GM21390 (cell line): ENCODE results near the gene MAP1LC3B2.

Experiments used
- ATAC-seq: cut with Tn5 transposase; IDR thresholded peaks from one replicate; pipeline ENCODE4 v1.9.1; 2021; ENCODE audit not compliant: unreplicated experiment

The MAP1LC3B2 gene

GRCh38 chr12:116591855-116592637, 32.9 kb downstream of the MAP1LC3B2 start:
- no peak for ATAC-seq

GRCh38 chr12:116592731-116593130, 33.5 kb downstream of the MAP1LC3B2 start:
- no peak for ATAC-seq

GRCh38 chr12:116594325-116595038, 35.3 kb downstream of the MAP1LC3B2 start:
- ATAC-seq = no peak

DNA sequence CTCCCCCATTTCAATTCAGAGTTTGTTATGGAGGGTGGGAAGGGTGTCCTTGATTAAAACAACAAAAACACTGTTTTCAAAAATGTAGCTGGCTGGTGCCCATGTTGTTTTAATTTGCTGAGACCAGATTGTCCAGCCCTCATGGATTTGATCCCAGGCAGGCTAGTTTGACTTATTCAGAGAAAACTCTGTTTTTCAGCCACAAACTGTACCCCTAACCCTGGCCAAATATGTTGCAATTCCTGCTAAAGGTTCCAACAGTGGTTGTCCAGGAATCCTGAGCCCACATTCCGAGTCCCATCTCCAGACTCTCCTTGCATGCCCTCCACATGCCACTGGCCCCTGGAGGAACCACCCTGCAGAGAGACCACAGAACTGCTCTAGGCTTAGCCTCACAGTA, 36.0 kb downstream of the MAP1LC3B2 start:
- no peak for ATAC-seq

DNA sequence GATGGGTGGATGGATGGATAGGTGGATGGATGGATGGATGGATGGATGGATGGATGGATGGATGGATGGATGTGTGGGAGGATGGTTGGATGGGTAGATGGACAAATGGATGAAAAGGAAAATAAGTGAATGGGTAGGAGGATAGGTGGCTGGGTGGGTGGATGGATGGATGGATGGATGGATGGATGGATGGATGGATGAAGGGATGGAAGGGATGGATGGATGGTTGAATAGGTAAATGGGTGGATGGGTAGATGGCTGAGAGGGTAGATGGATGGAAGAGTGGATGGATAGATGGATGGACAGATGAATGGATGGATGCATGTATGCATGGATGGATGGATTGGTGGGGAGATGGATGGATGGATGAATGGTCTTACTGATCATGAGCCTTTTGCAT, 36.5 kb downstream of the MAP1LC3B2 start:
- ATAC-seq = no peak

DNA sequence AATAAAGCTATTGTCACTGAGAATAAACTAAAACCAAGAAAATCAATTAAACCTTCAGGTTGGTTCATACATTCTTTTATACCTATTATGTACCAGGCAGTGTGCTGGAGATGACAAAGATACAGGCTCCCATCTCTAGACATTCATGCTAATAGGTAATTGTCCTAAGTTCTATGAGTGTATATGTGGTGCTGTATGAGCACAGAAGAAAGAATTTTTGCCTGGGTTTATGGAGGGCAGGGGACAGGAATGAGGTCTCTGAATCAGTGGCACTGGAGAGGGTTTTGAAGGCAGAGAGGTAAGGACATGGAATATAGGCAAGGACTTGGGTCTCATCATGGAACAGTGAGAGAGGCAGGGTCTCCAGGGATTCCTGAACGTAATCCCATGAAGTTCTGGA, 38.7 kb downstream of the MAP1LC3B2 start:
- no peak for ATAC-seq

DNA sequence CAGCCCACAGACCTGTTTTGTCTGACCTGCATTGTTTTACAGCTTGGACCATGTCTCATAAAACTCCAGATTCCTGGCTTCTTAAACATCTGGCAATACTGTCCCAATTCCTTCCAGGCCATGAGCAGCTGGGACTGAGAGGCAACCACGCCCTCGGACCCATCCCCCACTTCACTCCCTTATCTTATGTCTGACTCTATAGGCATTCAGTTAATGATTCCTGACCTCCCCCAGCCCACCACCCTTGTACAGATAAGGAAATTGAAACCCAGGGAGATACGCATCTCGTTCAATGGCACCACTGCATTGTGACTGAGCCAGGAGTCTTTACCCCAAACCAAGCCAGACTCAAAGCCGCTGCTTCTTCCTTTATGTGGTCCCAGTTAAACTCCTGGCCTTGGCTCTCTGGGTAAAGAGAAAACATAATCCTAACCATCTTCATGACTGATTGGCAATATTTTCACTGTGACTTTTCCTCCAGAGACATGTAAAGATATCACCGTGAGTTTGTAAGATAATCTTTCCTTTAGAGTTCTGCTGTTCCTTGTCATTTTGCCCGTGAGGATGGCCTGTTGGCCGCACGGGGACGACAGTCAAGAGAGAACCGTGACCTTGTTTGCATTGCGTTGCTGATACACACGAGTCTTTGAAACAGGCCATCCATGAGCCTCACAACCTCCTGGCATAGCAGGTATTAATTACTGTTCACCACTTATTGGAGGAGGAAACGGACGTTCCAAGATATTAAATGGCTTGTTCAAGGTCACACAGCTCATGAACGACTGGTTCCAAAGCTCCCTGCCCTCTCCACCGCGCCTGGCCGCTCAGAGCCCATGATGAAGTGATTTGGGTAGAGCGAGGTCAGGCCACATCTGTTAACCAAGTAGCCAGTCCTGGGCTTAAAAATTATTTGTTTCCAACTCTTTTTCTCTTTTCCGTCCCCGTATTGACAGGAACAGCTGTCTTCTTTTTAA, 39.4 kb downstream of the MAP1LC3B2 start:
- no peak for ATAC-seq

DNA sequence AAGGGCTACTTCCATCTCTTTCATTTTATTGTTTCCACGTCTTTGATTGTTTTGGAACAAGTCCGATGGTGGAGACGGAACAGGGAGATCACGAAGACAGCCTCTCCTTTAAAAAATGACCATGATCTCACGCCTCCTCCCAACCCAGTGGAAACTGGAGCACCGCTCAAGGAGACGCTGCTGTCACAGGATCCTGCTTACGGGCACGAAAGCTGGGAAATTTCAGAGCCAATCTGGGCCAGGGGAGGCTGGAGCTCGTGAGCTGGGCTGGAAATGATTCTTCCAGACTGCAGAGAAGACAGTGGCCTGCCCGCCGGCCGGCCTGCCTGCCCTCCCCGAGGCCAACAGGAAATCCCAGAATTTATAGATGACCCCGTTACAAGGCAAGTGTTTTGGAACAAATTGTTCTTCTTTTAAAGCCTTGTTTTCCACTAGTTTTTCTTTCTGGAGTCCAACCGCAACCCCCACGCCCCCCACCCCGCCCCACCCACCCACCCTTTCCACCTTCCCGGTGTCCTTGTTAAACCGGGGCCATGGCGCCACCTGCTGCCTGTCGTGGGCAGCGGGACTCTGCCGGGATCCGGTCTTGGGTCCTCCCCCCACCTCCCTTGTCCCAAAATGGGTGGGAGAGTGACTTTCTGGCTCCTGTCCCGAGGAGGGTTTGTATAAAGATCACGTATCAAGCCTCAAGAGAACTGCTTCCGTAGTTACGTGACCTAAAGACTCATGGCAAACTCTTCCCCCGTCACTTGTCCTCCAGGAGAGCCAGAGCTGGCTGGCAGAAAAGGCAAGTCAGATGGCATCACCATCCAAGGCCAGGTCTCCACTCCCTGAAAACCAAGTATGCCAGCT, 40.3 kb downstream of the MAP1LC3B2 start:
- no peak for ATAC-seq

DNA sequence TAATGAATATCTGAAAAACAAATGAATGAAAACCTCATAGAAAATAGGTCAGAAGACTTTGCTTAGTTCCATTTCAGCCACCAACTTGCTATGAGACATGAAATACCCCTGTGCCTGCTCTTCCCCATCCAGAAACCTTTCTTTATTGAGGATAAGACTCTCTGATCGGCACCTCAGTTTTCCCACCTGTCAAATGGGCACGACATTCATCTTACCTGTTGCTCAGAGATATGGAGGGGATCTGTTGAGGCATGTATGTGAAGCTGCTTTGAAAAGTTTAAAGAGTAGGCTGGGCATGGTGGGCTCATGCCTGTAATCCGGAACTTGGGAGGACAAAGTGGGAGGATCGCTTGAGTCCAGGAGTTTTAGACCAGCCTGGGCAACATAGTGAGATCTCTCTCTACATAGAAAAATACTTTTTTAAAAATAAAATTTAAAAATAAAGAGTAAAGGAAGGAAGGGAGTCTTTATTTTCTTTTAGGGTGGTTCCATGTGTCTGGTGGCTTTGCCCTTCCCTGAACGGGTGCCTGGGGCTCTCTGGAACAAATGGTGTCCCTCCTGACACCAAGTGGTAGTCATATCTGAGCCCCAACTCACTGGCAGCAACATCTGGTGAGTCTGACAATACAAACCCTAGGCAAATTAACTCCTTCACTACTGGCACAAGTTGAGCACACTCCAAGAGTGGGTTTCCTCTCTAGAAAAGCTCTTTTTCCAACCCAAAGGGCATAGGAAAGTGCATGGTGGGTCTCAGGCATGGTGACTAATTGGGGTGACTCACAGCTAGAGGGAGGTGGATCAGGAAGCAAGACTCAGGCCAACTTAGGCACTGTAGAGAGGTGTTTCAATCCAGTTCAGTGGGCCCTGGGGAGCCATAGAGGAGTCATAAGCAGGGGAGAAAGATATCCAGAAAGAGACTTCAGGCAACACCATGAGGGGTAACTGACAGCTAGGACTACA, 42.1 kb downstream of the MAP1LC3B2 start:
- ATAC-seq = no peak

DNA sequence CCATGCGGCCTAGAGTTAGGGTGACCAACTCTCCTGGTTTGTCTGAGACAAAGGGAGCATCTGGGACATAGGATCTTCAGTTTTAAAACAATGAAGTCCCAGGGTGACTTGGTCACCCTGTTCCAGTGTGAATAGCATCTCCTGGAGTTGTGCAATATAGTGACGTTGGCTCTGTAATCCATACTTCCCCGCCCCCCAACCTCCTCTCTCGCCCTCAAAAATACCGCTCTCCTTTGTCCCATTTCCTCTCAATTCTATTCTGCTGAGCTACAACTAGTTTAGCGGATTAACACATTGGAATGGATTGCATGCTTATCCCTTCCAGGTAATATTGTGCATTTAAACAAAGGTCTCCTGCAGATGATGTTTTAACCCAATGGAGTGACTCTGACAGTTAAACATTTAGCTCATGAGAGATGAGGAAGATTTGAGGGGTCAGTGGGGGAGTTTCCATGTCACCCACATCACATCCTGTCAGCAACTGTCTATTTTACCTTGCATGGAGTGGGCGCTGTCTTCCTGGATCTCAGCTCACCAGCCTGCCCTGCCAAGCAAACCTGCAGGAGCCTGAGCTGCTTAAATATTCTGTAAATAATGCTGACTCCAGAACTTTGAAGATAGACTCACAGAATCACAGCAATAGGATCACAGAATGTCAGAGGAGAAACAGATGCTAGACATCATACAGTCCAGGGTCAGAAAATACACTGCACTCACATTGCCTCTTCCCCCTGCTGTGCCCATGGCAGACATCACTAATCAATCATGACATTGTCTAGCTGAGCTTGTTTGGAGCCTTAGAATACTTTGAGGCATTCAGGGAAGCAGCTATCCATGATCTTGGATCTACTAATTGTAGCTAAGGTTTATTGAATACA, 43.0 kb downstream of the MAP1LC3B2 start:
- no peak for ATAC-seq

DNA sequence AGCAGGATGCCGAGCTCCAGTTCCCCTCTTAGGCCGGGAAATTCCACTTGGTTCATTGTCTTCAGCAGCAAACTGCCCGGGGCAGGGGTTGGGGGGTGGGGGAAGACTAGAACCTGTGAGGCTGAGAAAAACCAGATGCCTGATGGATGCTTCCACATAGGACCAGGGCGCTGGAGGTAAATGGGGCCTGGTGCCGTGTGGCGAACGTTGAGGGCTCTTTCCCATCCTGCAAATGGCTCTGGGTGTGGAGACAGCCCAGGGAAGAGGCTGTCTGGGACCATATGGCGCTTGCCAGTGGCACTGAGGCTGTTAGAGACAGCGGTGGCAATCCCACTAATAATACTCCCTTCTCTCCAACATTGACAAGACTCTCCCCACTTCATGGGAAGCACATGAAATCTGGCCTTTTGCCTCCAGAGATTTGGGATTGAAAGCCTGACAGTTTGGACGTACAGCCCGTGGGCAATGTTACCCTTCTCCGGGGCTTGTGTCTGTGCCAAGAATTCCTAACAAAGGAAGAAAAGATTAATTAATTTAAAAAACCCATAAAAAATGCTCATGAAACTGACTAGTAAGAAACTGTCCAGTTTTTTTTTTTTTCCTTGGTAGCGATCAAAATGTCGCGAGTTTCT, 44.5 kb downstream of the MAP1LC3B2 start:
- no peak for ATAC-seq

DNA sequence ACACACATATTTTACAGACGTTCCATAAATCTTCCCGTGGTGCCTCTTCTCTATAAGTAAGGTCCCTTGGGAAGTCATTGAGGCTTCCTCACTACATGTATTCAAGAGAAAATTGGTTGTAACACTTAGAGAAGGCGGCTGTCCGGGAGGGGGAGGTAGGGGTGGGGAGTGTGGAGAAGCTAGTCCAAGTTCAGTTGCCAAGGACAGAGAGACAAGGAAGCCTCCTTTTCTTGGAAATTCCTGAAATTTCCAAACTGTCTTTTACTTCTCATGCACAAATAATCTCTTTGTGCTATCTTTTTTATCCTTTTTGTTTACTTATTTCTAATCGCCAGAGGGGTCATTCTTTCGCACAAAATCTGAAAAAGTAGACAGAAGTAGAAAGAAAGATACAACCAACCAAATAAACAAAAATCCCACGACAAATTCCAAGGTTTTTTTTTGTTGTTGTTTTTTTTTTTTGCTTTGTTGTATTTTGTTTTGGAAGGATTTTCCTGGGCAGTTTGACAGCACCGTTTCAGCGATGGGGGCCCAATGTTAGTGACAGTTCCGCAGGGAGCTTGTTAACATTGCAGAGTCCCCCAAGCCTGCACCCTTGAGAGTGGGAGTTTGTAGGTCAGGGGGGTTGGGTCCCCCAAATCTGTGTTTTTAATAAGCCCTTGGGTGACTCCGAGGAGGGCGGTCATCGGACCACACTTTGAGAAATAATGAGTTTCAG, 45.2 kb downstream of the MAP1LC3B2 start:
- no peak for ATAC-seq

DNA sequence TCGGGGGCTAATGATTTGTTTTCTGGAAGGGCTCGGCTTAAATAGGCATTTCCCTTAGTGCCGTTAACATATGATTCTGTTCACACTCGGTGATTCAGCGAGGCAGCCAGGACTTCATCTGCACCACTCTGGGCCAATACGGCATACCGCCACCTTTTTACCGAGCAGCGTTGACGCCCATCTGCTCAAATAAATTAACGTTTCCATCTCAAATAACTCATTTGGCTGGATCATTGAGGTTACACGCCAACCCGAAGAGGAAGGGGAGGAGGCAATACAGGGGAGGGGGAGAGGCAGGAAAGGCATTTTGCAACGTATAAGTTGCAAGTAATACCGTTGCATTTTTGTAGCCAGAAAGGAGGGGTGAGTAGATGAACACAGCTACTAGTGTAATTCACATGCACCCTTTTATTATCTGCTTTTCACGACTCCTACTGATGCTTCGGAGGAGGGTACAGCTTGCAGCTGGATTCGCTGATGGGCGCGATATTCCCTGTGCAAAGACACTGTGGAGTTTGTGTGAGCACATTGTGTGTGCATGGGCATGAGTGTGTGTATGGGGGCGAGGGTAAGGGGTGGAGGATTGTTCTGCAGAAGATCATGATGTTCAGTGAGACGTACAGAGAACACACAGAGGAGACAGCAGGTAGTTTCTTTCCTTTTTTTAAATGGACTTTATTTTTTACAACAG, 45.9 kb downstream of the MAP1LC3B2 start:
- no peak for ATAC-seq

- ATAC-seq = no peak
Measured at GRCh38 chr12:116606397-116606796, 47.2 kb downstream of the MAP1LC3B2 start.

DNA sequence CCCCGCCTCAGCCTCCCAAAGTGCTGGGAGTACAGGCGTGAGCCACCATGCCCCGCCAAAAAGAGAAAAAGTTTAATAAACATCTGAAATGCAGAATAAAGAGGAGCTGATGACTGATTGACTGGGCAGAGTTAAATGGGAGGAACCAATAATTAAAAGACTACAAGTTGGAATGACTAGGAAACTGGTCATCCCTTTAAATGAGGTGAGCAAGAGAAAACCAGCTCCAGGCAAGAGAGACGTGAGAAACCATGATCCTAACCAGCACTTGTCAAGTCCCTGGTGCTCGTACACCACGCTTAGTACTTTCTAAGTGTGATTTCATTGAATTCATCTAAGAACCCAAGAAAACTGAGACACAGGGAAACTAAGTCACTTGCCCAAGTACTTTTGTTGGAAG, 47.9 kb downstream of the MAP1LC3B2 start:
- no peak for ATAC-seq

- no peak for ATAC-seq
Measured at GRCh38 chr12:116609319-116610114, 50.3 kb downstream of the MAP1LC3B2 start.
